ENCODE data around the gene UBA7.

- TF ChIP-seq CBFB (CRISPR knock-in tag; IDR thresholded peaks at IDR 0.05) (no peak), CHCHD3 (CRISPR knock-in tag; IDR thresholded peaks at IDR 0.05) (no peak)
Observed at GRCh38 chr3:49799105-49799504, 14.6 kb downstream of the UBA7 start.

Measured in HepG2 (cell line).